ENCODE measurements around the gene ARRB2.

- TF ChIP-seq CTCF (IDR thresholded peaks at IDR 0.05) (no peak), POLR2A (IDR thresholded peaks at IDR 0.05) (no peak)
Measured at GRCh38 chr17:4717791-4718190, 7.4 kb downstream of the ARRB2 start.

Measured in vagina (tissue), 2 donors.